H1 (cell line): Measurements from ENCODE around the gene MAP1LC3A. TPM values are rescaled to one million over a fixed set of nuclear protein-coding genes. Genes with fewer than 3 reads are reported as not detected.

Experiments
- CTCF ChIA-PET: fragments of 300-600 bp; sonication (Branson Sonifier 250); formaldehyde crosslinking; loops from one replicate; lab custom pipeline; 2021; ENCODE audit not compliant: partially characterized antibody; lab: Charles Lee
- POLR2A ChIA-PET: fragments of 300-600 bp; sonication (Branson Sonifier 250); formaldehyde crosslinking; loops from one replicate; lab custom pipeline; 2021; ENCODE audit warnings: inconsistent platforms; ENCODE audit not compliant: partially characterized antibody; lab: Charles Lee
- DNase-seq, 2 experiments: peaks; one replicate each; pipeline versions ENCODE4 v3.0.0 to v3.0.0-alpha.2; 2010 to 2022; ENCODE audit warnings: low spot score in 2 of 2, low read depth in 1 of 2, mixed read lengths in 1 of 2
- FAIRE-seq: peaks from 2 replicates; lab custom pipeline; 2011; peaks lifted over from hg19 to GRCh38; lab: Jason Lieb, UNC
- H2AFZ ChIP-seq: 2 replicates; pipeline ENCODE4 v1.8.1; 2012; ENCODE audit warnings: low read length, inconsistent platforms
- H2AK5ac ChIP-seq: 2 replicates; pipeline ENCODE4 v1.6.1; 2013; ENCODE audit warnings: low read depth, low read length
- H2BK120ac ChIP-seq: replicated peaks from 2 replicates; pipeline ENCODE3; 2013; ENCODE audit warnings: low read depth, low read length, inconsistent platforms
- H2BK12ac ChIP-seq: 2 replicates; pipeline ENCODE4 v1.6.1; 2013; ENCODE audit warnings: low read depth, low read length
- H2BK15ac ChIP-seq: 2 replicates; pipeline ENCODE4 v1.6.1; 2013; ENCODE audit warnings: low read length
- H2BK20ac ChIP-seq: 2 replicates; pipeline ENCODE4 v1.6.1; 2013; ENCODE audit warnings: low read length
- H2BK5ac ChIP-seq: 2 replicates; pipeline ENCODE4 v1.6.1; 2013; ENCODE audit warnings: low read depth, low read length
- H3K14ac ChIP-seq: 2 replicates; pipeline ENCODE4 v1.6.1; 2013; ENCODE audit warnings: inconsistent platforms; ENCODE audit not compliant: insufficient read length
- H3K18ac ChIP-seq: 2 replicates; pipeline ENCODE4 v1.6.1; 2013; ENCODE audit warnings: low read length; ENCODE audit errors: extremely low read depth
- H3K23ac ChIP-seq: 2 replicates; pipeline ENCODE4 v1.6.1; 2013; ENCODE audit warnings: inconsistent platforms; ENCODE audit not compliant: insufficient read length
- H3K23me2 ChIP-seq: 2 replicates; pipeline ENCODE4 v1.6.1; 2013; ENCODE audit warnings: low read depth, low read length
- H3K27ac ChIP-seq: 2 replicates; pipeline ENCODE4 v1.6.1; 2011; ENCODE audit warnings: low read depth, low read length, inconsistent platforms
- H3K27me3 ChIP-seq, 4 experiments: replicated peaks in 1 of 4; 1 replicate in 1 of 4; 2 replicates in 3 of 4; pipeline versions ENCODE4 v1.6.1 to v1.8.1; 2011 to 2013; ENCODE audit warnings: low read length in 3 of 4, mild to moderate bottlenecking in 3 of 4, inconsistent platforms in 2 of 4, mixed read lengths in 2 of 4, moderate library complexity in 1 of 4; ENCODE audit not compliant: control insufficient read depth in 3 of 4, insufficient read depth in 3 of 4; ENCODE audit errors: extremely low read depth in 1 of 4
- H3K36me3 ChIP-seq, 4 experiments: 2 replicates each; pipeline versions ENCODE4 v1.6.1 to v1.8.1; 2011 to 2013; ENCODE audit warnings: mild to moderate bottlenecking in 4 of 4, low read length in 3 of 4, moderate library complexity in 2 of 4, control low read depth in 1 of 4, inconsistent platforms in 1 of 4; ENCODE audit not compliant: insufficient read depth in 4 of 4, control insufficient read depth in 2 of 4
- H3K4ac ChIP-seq: replicated peaks from 2 replicates; pipeline ENCODE3; 2013; ENCODE audit warnings: low read length, low read depth, mixed read lengths, inconsistent platforms; ENCODE audit not compliant: insufficient read length
- H3K4me1 ChIP-seq, 4 experiments: replicated peaks in 1 of 4; 1 replicate in 1 of 4; 2 replicates in 3 of 4; pipeline versions ENCODE4 v1.6.1 to v1.8.1; 2011 to 2013; ENCODE audit warnings: low read length in 3 of 4, inconsistent platforms in 2 of 4, mixed read lengths in 1 of 4; ENCODE audit not compliant: insufficient read depth in 4 of 4, control insufficient read depth in 3 of 4
- H3K4me2 ChIP-seq, 2 experiments: 2 replicates each; pipeline versions ENCODE4 v1.6.1 to v1.8.1; 2011 to 2013; ENCODE audit warnings: low read depth in 2 of 2, low read length in 2 of 2, control low read depth in 1 of 2, inconsistent platforms in 1 of 2, mild to moderate bottlenecking in 1 of 2; ENCODE audit not compliant: insufficient read depth in 1 of 2
- H3K4me3 ChIP-seq, 4 experiments: fragments of 200-600, 300-600 bp in 1 of 4; sonication (generic), shearing (Covaris generic), sonication (Bioruptor Twin) in 1 of 4; 2 replicates each; pipeline versions ENCODE4 v1.5.1 to v1.8.1; 2011 to 2016; ENCODE audit warnings: low read length in 4 of 4, low read depth in 3 of 4, control low read depth in 2 of 4, inconsistent platforms in 2 of 4, mild to moderate bottlenecking in 2 of 4, mixed read lengths in 1 of 4, moderate library complexity in 1 of 4; ENCODE audit not compliant: insufficient read depth in 2 of 4; ENCODE audit errors: extremely low read depth in 1 of 4
- H3K56ac ChIP-seq: replicated peaks from 2 replicates; pipeline ENCODE3; 2013; ENCODE audit warnings: low read depth, mild to moderate bottlenecking, mixed read lengths, low read length, inconsistent platforms; ENCODE audit not compliant: insufficient read length
- H3K79me1 ChIP-seq: 2 replicates; pipeline ENCODE4 v1.6.1; 2013; ENCODE audit warnings: low read depth, low read length, control low read depth
- H3K79me2 ChIP-seq, 2 experiments: 2 replicates each; pipeline versions ENCODE4 v1.6.1 to v1.8.1; 2012 to 2013; ENCODE audit warnings: low read length in 2 of 2, mild to moderate bottlenecking in 2 of 2, inconsistent platforms in 1 of 2; ENCODE audit not compliant: insufficient read depth in 2 of 2, control insufficient read depth in 1 of 2
- H3K9ac ChIP-seq, 4 experiments: replicated peaks in 1 of 4; 1 replicate in 1 of 4; 2 replicates in 3 of 4; pipeline versions ENCODE4 v1.6.1 to v1.8.1; 2011 to 2013; ENCODE audit warnings: low read depth in 3 of 4, low read length in 3 of 4, control low read depth in 2 of 4, mild to moderate bottlenecking in 2 of 4, moderate library complexity in 2 of 4, inconsistent platforms in 1 of 4; ENCODE audit errors: extremely low read depth in 1 of 4
- H3K9me3 ChIP-seq, 2 experiments: 2 replicates each; pipeline versions ENCODE4 v1.6.1 to v1.8.1; 2012 to 2013; ENCODE audit warnings: mild to moderate bottlenecking in 2 of 2, moderate library complexity in 2 of 2, control low read depth in 1 of 2, inconsistent platforms in 1 of 2, low read depth in 1 of 2, low read length in 1 of 2, mixed read lengths in 1 of 2; ENCODE audit not compliant: insufficient read depth in 2 of 2
- H4K20me1 ChIP-seq, 2 experiments: replicated peaks in 1 of 2; 2 replicates each; pipeline versions ENCODE3 to v1.8.1; 2011 to 2013; ENCODE audit warnings: inconsistent platforms in 2 of 2, low read length in 2 of 2, mild to moderate bottlenecking in 1 of 2; ENCODE audit not compliant: insufficient read depth in 2 of 2, control insufficient read depth in 1 of 2
- H4K5ac ChIP-seq: 2 replicates; pipeline ENCODE4 v1.6.1; 2013; ENCODE audit warnings: low read length, low read depth, mixed read lengths, inconsistent platforms; ENCODE audit not compliant: insufficient read length
- H4K8ac ChIP-seq: 2 replicates; pipeline ENCODE4 v1.8.0; 2013; ENCODE audit warnings: mild to moderate bottlenecking, moderate library complexity, low read length, inconsistent platforms; ENCODE audit not compliant: insufficient read depth; ENCODE audit errors: extremely low read depth
- H4K91ac ChIP-seq: replicated peaks from 2 replicates; pipeline ENCODE3; 2013; ENCODE audit warnings: low read length, mixed read lengths, inconsistent platforms; ENCODE audit not compliant: insufficient read length
- CEBPB ChIP-seq: IDR thresholded peaks from 2 replicates; pipeline ENCODE4 v1.6.1; 2012; ENCODE audit warnings: low read depth, low read length
- CTCF ChIP-seq, 3 experiments: IDR thresholded peaks; 1 replicate in 2 of 3; 2 replicates in 1 of 3; pipeline versions ENCODE4 v1.5.1 to v1.6.1; 2011; ENCODE audit warnings: low read length in 3 of 3, mild to moderate bottlenecking in 3 of 3, inconsistent platforms in 2 of 3, low read depth in 1 of 3, moderate library complexity in 1 of 3; ENCODE audit not compliant: insufficient read depth in 1 of 3; ENCODE audit errors: control extremely low read depth in 1 of 3
- KDM4A ChIP-seq: IDR thresholded peaks from one replicate; pipeline ENCODE4 v1.7.1; 2012; ENCODE audit warnings: low read depth, mild to moderate bottlenecking, moderate library complexity, low read length, inconsistent platforms; ENCODE audit not compliant: severe bottlenecking
- MAFK ChIP-seq: IDR thresholded peaks from 2 replicates; pipeline ENCODE4 v1.6.1; 2012; ENCODE audit warnings: low read depth, mild to moderate bottlenecking, improper control_type of control experiment, low read length
- PHF8 ChIP-seq: fragments of 200-600 bp; sonication (generic); conservative IDR thresholded peaks from 2 replicates; pipeline ENCODE4 v1.7.1; 2012; ENCODE audit warnings: low read depth, mild to moderate bottlenecking, inconsistent platforms, low read length, moderate library complexity
- SIN3A ChIP-seq, 2 experiments: IDR thresholded peaks in 1 of 2; conservative IDR thresholded peaks in 1 of 2; 2 replicates each; pipeline ENCODE4 v1.6.1; 2011 to 2012; ENCODE audit warnings: low read length in 2 of 2, improper control_type of control experiment in 1 of 2, low read depth in 1 of 2, mild to moderate bottlenecking in 1 of 2
- SP4 ChIP-seq: IDR thresholded peaks from 2 replicates; pipeline ENCODE4 v1.6.1; 2012; ENCODE audit warnings: low read length, inconsistent platforms
- SRF ChIP-seq: IDR thresholded peaks from 2 replicates; pipeline ENCODE4 v1.6.1; 2011; ENCODE audit warnings: mild to moderate bottlenecking, low read depth, low read length, moderate library complexity
- TAF7 ChIP-seq: optimal IDR thresholded peaks from 2 replicates; pipeline ENCODE3; 2011; ENCODE audit warnings: low read depth, mild to moderate bottlenecking, inconsistent platforms, low read length, moderate library complexity, borderline replicate concordance
- USF2 ChIP-seq: IDR thresholded peaks from 2 replicates; pipeline ENCODE4 v1.6.1; 2011; ENCODE audit warnings: low read length, improper control_type of control experiment
- WGBS, 2 experiments: shearing (Covaris generic) in 1 of 2; methylation state at CpG; one replicate each; pipeline versions ENCODE4 v1.1.6 to v1.1.7; 2013 to 2015; ENCODE audit warnings: low lambda C conversion rate in 2 of 2, mixed read lengths in 2 of 2, inconsistent platforms in 1 of 2, low coverage in 1 of 2, missing lambda C conversion rate in 1 of 2; ENCODE audit not compliant: insufficient replicate concordance in 2 of 2, insufficient coverage in 1 of 2, insufficient read length in 1 of 2; ENCODE audit errors: extremely low coverage in 1 of 2, missing lambda C conversion rate in 1 of 2; 5-methylcytosine and 5-hydroxymethylcytosine counted together
- polyA plus RNA-seq, 7 experiments: library from polyadenylated mRNA; depleted of rRNA in 3 of 7; stranded (reverse) in 5 of 7; unstranded in 2 of 7; fragments of >200 nt in 5 of 7; fragments of 200-250 nt in 2 of 7; gene quantifications; 1 replicate in 5 of 7; 2 replicates in 1 of 7; 4 replicates in 1 of 7; pipeline versions ENCODE4 v1.2.1 to v1.2.3, GENCODE V29; 2011 to 2013; ENCODE audit warnings: missing spikeins in 2 of 7, mixed read lengths in 2 of 7
- total RNA-seq: library from RNA; stranded (reverse); fragmentation: NEBNext Ultra II Directional; extraction: Animal tissue kit (Norgen Biotek cat#: 25700); gene quantifications from 2 replicates; pipeline ENCODE4 v1.2.1, GENCODE V29; 2021

The MAP1LC3A gene
- total and polyA plus RNA-seq, 2 of the 8 experiments (the other 6 are each of a cell fraction or from before 2014, with no cell fraction given), result 5.0 to 6.1 TPM

- Histone ChIP-seq H2BK20ac (no peak overlapping the region), H3K79me1 (peaks cover 12% of the 10 kb centered on the region), H2BK5ac (no peak overlapping the region), H3K79me2 (peaks cover 0 to 55% of the 10 kb centered on the region in 2 experiments; a peak in 3 of 4 replicates), H2BK12ac (no peak overlapping the region), H3K9ac (no peak overlapping the region), H3K4ac (no peak overlapping the region), H4K20me1 (peaks cover 17 to 24% of the 10 kb centered on the region in 2 experiments), H2AK5ac (no peak overlapping the region), H3K23ac (no peak overlapping the region), H2AFZ (no peak overlapping the region), H3K14ac (no peak overlapping the region), H3K4me3 (no peak overlapping the region), H2BK120ac (no peak overlapping the region), H3K36me3 (peaks cover 8 to 28% (median 20%) of the 10 kb centered on the region in 4 experiments), H4K8ac (no peak overlapping the region), H3K9me3 (no peaks in the 10 kb centered on the region), H4K91ac (no peak overlapping the region), H3K18ac (no peak overlapping the region), H3K27ac (no peak overlapping the region), H3K23me2 (no peaks in the 10 kb centered on the region), H2BK15ac (no peak overlapping the region), H3K27me3 (no peaks in the 10 kb centered on the region), H3K4me1 (peaks cover 0 to 4% (median 3%) of the 10 kb centered on the region in 4 experiments; a peak in 3 of 7 replicates), H3K4me2 (no peak overlapping the region), H4K5ac (no peak overlapping the region), H3K56ac (no peak overlapping the region)
- ChIA-PET CTCF (interaction anchor here (0.7 to 5.9 kb wide), 6 partner anchors 9 to 212 kb away, joined by 3 to 50 read pairs (median 4); no protein-coding TSS in a partner anchor), POLR2A (interaction anchor here (1.1 to 1.5 kb wide), 3 partner anchors 9 to 223 kb away, joined by 4 read pairs; partner anchors contain the start of gene AHCY)
- 92% methylated on average over 7 of the region's 7 CpGs; no CpG with 5 or more reads in 1 of the 2 experiments for WGBS, 2 experiments
- FAIRE-seq, result no peak
- DNase-seq, result peak in 1 of 2 experiments; percentile 23
- no peak for TF ChIP-seq SP4
- no peak for TF ChIP-seq CEBPB
- TF ChIP-seq CTCF (IDR thresholded peaks at IDR 0.05; ENCODE audit: control extremely low read depth in 1 of 3, insufficient read depth in 1 of 3, low read depth in 1 of 3, low read length in 3 of 3), result no peak
- no peak for TF ChIP-seq KDM4A
- TF ChIP-seq PHF8, result no peak
- no peak for TF ChIP-seq SRF
- TF ChIP-seq MAFK, result no peak
- no peak for TF ChIP-seq USF2
- no peak for TF ChIP-seq TAF7
- no peak for TF ChIP-seq SIN3A (conservative IDR thresholded peaks at IDR 0.05 in 1 of 2, IDR thresholded peaks at IDR 0.05 in 1 of 2; ENCODE audit: low read depth in 1 of 2, low read length in 2 of 2)
Observed at GRCh38 chr20:34525342-34525708, 33.2 kb upstream of the MAP1LC3A start.
